T-helper 22 cell (primary cell): ENCODE data around the gene KTI12.

Source experiments
- DNase-seq: peaks from one replicate; pipeline ENCODE4 v3.0.0-alpha.2; 2020; ENCODE audit warnings: low read depth

Gene KTI12

GRCh38 chr1:51982161-51982560, 51.4 kb downstream of the KTI12 start:
- no peak for DNase-seq
